Heart left ventricle (tissue), 16 donors: ENCODE results near the gene TOP2B. TPM values are rescaled to one million over a fixed set of nuclear protein-coding genes. Genes with fewer than 3 reads are reported as not detected.
A peak's percentile ranks its signal among the peaks of the same experiment; 100 is the strongest.

Experiments used
- ATAC-seq, 4 donors: fragments of 200-7000 bp; cut with Tn5 transposase; one replicate each; pipeline ENCODE4 v1.9.1; 2020 to 2022; ENCODE audit warnings: moderate library complexity in 4 of 4, mild to moderate bottlenecking in 3 of 4, moderate number of reproducible peaks in 1 of 4
- DNase-seq, 5 donors: peaks; one replicate each; pipeline ENCODE4 v3.0.0-alpha.2; 2020
- H3K27ac ChIP-seq, 12 donors: fragments of 200-600 bp; sonication (generic) in 4 of 12; one replicate each; pipeline versions ENCODE4 v1.5.0 to v1.8.0; 2016 to 2022; ENCODE audit warnings: mild to moderate bottlenecking in 2 of 12
- H3K27me3 ChIP-seq, 9 donors: fragments of 200-600 bp; sonication (generic) in 2 of 9; one replicate each; pipeline versions ENCODE4 v1.5.1 to v1.8.0; 2016 to 2022; ENCODE audit warnings: mild to moderate bottlenecking in 3 of 9
- H3K36me3 ChIP-seq, 9 donors: fragments of 200-600 bp; sonication (generic) in 2 of 9; one replicate each; pipeline versions ENCODE4 v1.5.0 to v1.8.0; 2018 to 2022; ENCODE audit warnings: mild to moderate bottlenecking in 2 of 9
- H3K4me1 ChIP-seq, 12 donors: fragments of 200-600 bp; sonication (generic) in 4 of 12; one replicate each; pipeline versions ENCODE4 v1.5.0 to v1.8.0; 2016 to 2022; ENCODE audit warnings: mild to moderate bottlenecking in 3 of 12
- H3K4me3 ChIP-seq, 12 donors: fragments of 200-600 bp; sonication (generic) in 4 of 12; one replicate each; pipeline versions ENCODE4 v1.5.0 to v1.8.0; 2017 to 2022; ENCODE audit warnings: mild to moderate bottlenecking in 9 of 12, moderate library complexity in 4 of 12
- H3K9me3 ChIP-seq, 12 donors: fragments of 200-600 bp; sonication (generic) in 4 of 12; one replicate each; pipeline versions ENCODE4 v1.5.0 to v1.8.0; 2016 to 2022; ENCODE audit warnings: mild to moderate bottlenecking in 1 of 12
- CTCF ChIP-seq, 12 donors: fragments of 200-600 bp; sonication (generic) in 4 of 12; IDR thresholded peaks; one replicate each; pipeline versions ENCODE4 v1.5.0 to v1.8.0; 2018 to 2022; ENCODE audit warnings: antibody characterized with exemption in 12 of 12, mild to moderate bottlenecking in 5 of 12
- POLR2A ChIP-seq, 2 donors: fragments of 450-650 bp; IDR thresholded peaks; one replicate each; pipeline ENCODE4 v1.6.1; 2017; ENCODE audit warnings: antibody characterized with exemption in 2 of 2, mild to moderate bottlenecking in 2 of 2, moderate library complexity in 2 of 2
- WGBS, 4 donors: extraction: QIAGEN DNeasy Blood & Tissue Kit in 2 of 4; methylation state at CpG; one replicate each; pipeline versions ENCODE4 v1.1.5 to v1.1.7; 2013 to 2018; 5-methylcytosine and 5-hydroxymethylcytosine counted together
- intact Hi-C, 10 donors: fragments of 100-400 bp; cut with DNase I; formaldehyde crosslinking; loops; one replicate each; pipeline versions ENCODE4 v1.11.1 to v1.14.2; 2022
- polyA plus RNA-seq, 2 donors: library from polyadenylated mRNA; stranded (reverse); fragments of 200-250 nt; gene quantifications; one replicate each; pipeline ENCODE4 v1.2.3, GENCODE V29; 2013
- total RNA-seq, 9 donors: library from RNA; depleted of rRNA in 2 of 9; stranded (reverse); fragments of >200 nt in 2 of 9; fragmentation: NEBNext Ultra II Directional in 3 of 9; extraction: Animal tissue kit (Norgen Biotek cat#: 25700) in 3 of 9; gene quantifications; one replicate each; pipeline versions ENCODE4 v1.1.0 to v1.2.4, GENCODE V29; 2016 to 2023
- donor health status: ischemic (EF 13 %, LVEDD 7.1; RV severe dilation, severe dysfunction).
- donor health status: healthy with polysubstance abuse.
- donor health status: DM: no; HTN: yes; CAD: no.
- donor health status: DM: no; HTN: no; CAD: no.
- donor health status: ischemic (EF 25% LVEDD 6.9; RV normal size, moderate dysfunction).
- donor health status: ischemic (EF 25% LVEDD 5.7; RV mildly dilated, moderate dysfunction).
- donor health status: healthy.
- donor health status: DM: yes; HTN: yes; CAD: no.
- donor health status: ischemic (EF 35%, LVEDD 5.7; RV mildly dilated, moderate dysfunction).
- donor health status: nonischemic (EF 11% LVEDD 7.7; RV severe dilation, severe dysfunction).
- donor health status: DM: yes; HTN: yes; CAD: no.
- donor health status: PGD.
- donor health status: ischemic (EF 29% LVEDD 5.4; RV normal size, mild dysfunction).
- donor health status: nonischemic (EF 23%, LVEDD 6.1; RV moderate dilation, normal function).

TOP2B gene
- total and polyA plus RNA-seq, 11 donors, result 33.1 to 124 (median 91.0) TPM

GRCh38 chr3:25572336-25572735, 92.4 kb downstream of the TOP2B start:
- DNase-seq (no peak), ATAC-seq (no peak)
- H3K9me3 ChIP-seq, result no peaks in the 10 kb centered on the region
- WGBS, 4 donors, result 88 to 91% (median 90%) methylated on average over 3 of the region's 3 CpGs
- no peak overlapping the region for H3K4me3 ChIP-seq
- TF ChIP-seq CTCF (IDR thresholded peaks at IDR 0.05), result no peak
- no peak for TF ChIP-seq POLR2A (IDR thresholded peaks at IDR 0.05)
- H3K36me3 ChIP-seq, result peaks cover 0 to 25% (median 4%) of the 10 kb centered on the region in 9 donors
- H3K27ac ChIP-seq, result peak overlapping the region in 3 of 12 donors; percentile 57 to 77 (median 75)
- peaks cover 0 to 37% (median 17%) of the 10 kb centered on the region in 12 donors for H3K4me1 ChIP-seq
- no peaks in the 10 kb centered on the region for H3K27me3 ChIP-seq
- intact Hi-C loops, result no loop called here

- WGBS, 4 donors, result 88 to 94% (median 91%) methylated on average over 5 to 6 of the region's 6 CpGs
- Histone ChIP-seq H3K27ac (no peak overlapping the region), H3K4me3 (no peak overlapping the region), H3K4me1 (peaks cover 0 to 37% (median 17%) of the 10 kb centered on the region in 12 donors), H3K9me3 (no peaks in the 10 kb centered on the region), H3K27me3 (no peaks in the 10 kb centered on the region), H3K36me3 (peaks cover 0 to 25% (median 4%) of the 10 kb centered on the region in 9 donors)
- intact Hi-C loops, result no loop called here
- ATAC-seq (no peak), DNase-seq (no peak)
- TF ChIP-seq POLR2A (IDR thresholded peaks at IDR 0.05) (no peak), CTCF (IDR thresholded peaks at IDR 0.05) (no peak)
Measured at GRCh38 chr3:25571285-25571684, 93.4 kb downstream of the TOP2B start.

DNA sequence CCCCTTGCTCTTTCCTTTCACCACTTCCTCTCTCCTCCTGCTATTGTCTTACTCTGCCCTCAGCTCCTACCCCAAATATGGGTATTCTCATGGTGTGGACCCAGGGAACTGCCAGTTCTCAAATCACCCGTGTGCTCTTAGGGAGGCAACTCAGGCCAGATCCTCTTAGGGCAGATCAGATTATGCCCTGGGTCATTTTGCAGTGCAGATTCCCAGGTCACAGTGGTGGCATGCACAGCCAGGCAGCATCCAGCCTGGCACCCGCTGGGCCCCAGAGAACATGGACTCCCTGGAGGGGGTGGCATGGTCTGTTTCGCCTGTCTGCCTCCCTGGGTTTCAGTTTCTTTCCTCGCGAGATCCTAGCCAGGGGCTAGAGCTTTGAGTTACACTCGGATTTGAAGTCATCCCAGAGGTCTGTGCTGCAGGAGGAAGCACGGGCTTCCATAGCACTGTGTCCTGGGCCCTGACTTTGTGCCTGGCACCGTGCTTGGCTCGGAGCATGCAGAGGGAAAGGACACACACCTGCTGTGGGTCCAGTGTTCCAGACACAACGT, 96.1 kb downstream of the TOP2B start:
- no peak overlapping the region for H3K4me3 ChIP-seq
- H3K4me1 ChIP-seq, result peaks cover 0 to 30% (median 10%) of the 10 kb centered on the region in 12 donors
- no peaks in the 10 kb centered on the region for H3K27me3 ChIP-seq
- intact Hi-C loops, result no loop called here
- ATAC-seq (peak; percentile 59 to 73 (median 67)), DNase-seq (peak in 1 of 5 donors; percentile 36)
- TF ChIP-seq CTCF (IDR thresholded peaks at IDR 0.05) (no peak), POLR2A (IDR thresholded peaks at IDR 0.05) (no peak)
- WGBS, 4 donors, result 73 to 80% (median 74%) methylated on average over 6 to 10 of the region's 10 CpGs
- no peaks in the 10 kb centered on the region for H3K9me3 ChIP-seq
- peaks cover 0 to 25% (median 4%) of the 10 kb centered on the region in 9 donors for H3K36me3 ChIP-seq
- H3K27ac ChIP-seq, result peak overlapping the region in 6 of 12 donors; percentile 10 to 59 (median 22)

DNA sequence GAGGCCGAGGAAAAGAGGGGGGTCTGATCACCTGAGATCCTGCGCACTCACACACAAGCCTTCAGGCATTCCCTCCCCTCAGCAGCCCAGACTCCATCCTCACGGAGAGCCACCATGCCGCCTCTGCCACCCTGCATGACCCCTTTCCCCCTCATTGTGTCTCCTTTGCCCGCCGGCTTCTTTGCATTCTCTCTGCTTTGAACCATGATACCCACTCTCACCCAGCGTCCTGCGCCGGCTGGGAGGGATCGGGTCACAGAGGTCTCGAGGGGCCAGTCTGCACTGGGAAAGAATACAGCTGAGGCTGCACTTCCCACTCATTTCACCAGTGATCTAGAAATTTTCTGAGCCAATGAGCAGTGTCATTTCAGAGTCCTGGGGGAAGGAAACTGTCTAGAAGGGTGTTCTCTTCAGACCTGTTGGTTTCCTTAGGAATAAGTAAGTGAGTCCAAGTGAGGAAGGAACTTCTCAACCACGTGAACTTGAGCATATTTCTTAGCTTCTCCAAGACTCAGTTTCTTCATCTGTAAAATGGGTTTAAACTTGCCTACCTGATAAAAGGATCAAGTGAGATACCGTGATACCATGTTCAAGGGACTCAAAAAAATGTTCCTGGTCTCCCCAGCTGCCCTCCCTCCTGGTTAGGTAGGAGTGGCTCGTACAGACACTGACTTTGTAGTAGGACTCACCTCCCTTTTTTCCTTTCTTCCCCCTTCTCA, 96.7 kb downstream of the TOP2B start:
- DNase-seq (no peak), ATAC-seq (no peak)
- TF ChIP-seq POLR2A (IDR thresholded peaks at IDR 0.05), result no peak
- no peak for TF ChIP-seq CTCF (IDR thresholded peaks at IDR 0.05)
- Histone ChIP-seq H3K36me3 (peaks cover 0 to 25% (median 4%) of the 10 kb centered on the region in 9 donors), H3K9me3 (no peaks in the 10 kb centered on the region), H3K4me1 (peaks cover 0 to 29% (median 7%) of the 10 kb centered on the region in 12 donors), H3K4me3 (no peak overlapping the region), H3K27ac (peak overlapping the region in 4 of 12 donors; percentile 1 to 59 (median 20)), H3K27me3 (no peaks in the 10 kb centered on the region)
- 91 to 94% (median 92%) methylated on average over 14 of the region's 14 CpGs for WGBS, 4 donors
- intact Hi-C loops, result no loop called here
